ENCODE measurements around the gene STK35. TPM values are rescaled to one million over a fixed set of nuclear protein-coding genes. Genes with fewer than 3 reads are reported as not detected.
A peak's percentile ranks its signal among the peaks of the same experiment; 100 is the strongest.

The STK35 gene
- total and polyA plus RNA-seq, 2 of the 8 experiments (the other 6 are each of a cell fraction or from before 2014, with no cell fraction given), result 24.9 to 45.0 TPM

GRCh38 chr20:2144850-2145249, 43.2 kb downstream of the STK35 start:
- Histone ChIP-seq H4K8ac (ENCODE audit: extremely low read depth, insufficient read depth, low read length) (no peak overlapping the region), H3K23me2 (ENCODE audit: low read depth, low read length) (no peaks in the 10 kb centered on the region), H3K56ac (replicated peaks; ENCODE audit: insufficient read length, low read depth, low read length) (no peak overlapping the region), H4K20me1 (replicated peaks in 1 of 2; ENCODE audit: control insufficient read depth in 1 of 2, insufficient read depth in 2 of 2, low read length in 2 of 2) (peaks cover 9 to 12% of the 10 kb centered on the region in 2 experiments), H2AFZ (ENCODE audit: low read length) (no peak overlapping the region), H4K91ac (replicated peaks; ENCODE audit: insufficient read length, low read length) (no peak overlapping the region), H3K4me1 (replicated peaks in 1 of 4; ENCODE audit: control insufficient read depth in 3 of 4, insufficient read depth in 4 of 4, low read length in 3 of 4) (peaks cover 2 to 6% (median 4%) of the 10 kb centered on the region in 4 experiments; a peak in 5 of 7 replicates), H4K5ac (ENCODE audit: insufficient read length, low read depth, low read length) (no peak overlapping the region), H3K4me2 (ENCODE audit: insufficient read depth in 1 of 2, low read depth in 2 of 2, low read length in 2 of 2) (no peak overlapping the region), H3K4me3 (ENCODE audit: extremely low read depth in 1 of 4, insufficient read depth in 2 of 4, low read depth in 3 of 4, low read length in 4 of 4) (no peak overlapping the region), H3K27ac (ENCODE audit: low read depth, low read length) (no peak overlapping the region), H3K23ac (ENCODE audit: insufficient read length) (no peak overlapping the region), H3K27me3 (replicated peaks in 1 of 4; ENCODE audit: control insufficient read depth in 3 of 4, extremely low read depth in 1 of 4, insufficient read depth in 3 of 4, low read length in 3 of 4) (no peaks in the 10 kb centered on the region), H2AK5ac (ENCODE audit: low read depth, low read length) (no peak overlapping the region), H3K9ac (replicated peaks in 1 of 4; ENCODE audit: extremely low read depth in 1 of 4, low read depth in 3 of 4, low read length in 3 of 4) (no peak overlapping the region), H3K9me3 (ENCODE audit: insufficient read depth in 2 of 2, low read depth in 1 of 2, low read length in 1 of 2) (no peaks in the 10 kb centered on the region), H3K79me2 (ENCODE audit: control insufficient read depth in 1 of 2, insufficient read depth in 2 of 2, low read length in 2 of 2) (peaks cover 0 to 5% of the 10 kb centered on the region in 2 experiments; a peak in 1 of 4 replicates), H2BK20ac (ENCODE audit: low read length) (no peak overlapping the region), H3K4ac (replicated peaks; ENCODE audit: insufficient read length, low read depth, low read length) (no peak overlapping the region), H3K14ac (ENCODE audit: insufficient read length) (no peak overlapping the region), H2BK12ac (ENCODE audit: low read depth, low read length) (no peak overlapping the region), H3K79me1 (ENCODE audit: low read depth, low read length) (peaks cover 8% of the 10 kb centered on the region), H3K18ac (ENCODE audit: extremely low read depth, low read length) (no peak overlapping the region), H2BK120ac (replicated peaks; ENCODE audit: low read depth, low read length) (no peak overlapping the region), H2BK5ac (ENCODE audit: low read depth, low read length) (no peak overlapping the region), H3K36me3 (ENCODE audit: control insufficient read depth in 2 of 4, insufficient read depth in 4 of 4, low read length in 3 of 4) (peaks cover 0 to 5% (median 2%) of the 10 kb centered on the region in 4 experiments; a peak in 2 of 8 replicates), H2BK15ac (ENCODE audit: low read length) (no peak overlapping the region)
- WGBS, 2 experiments (ENCODE audit: extremely low coverage in 1 of 2, insufficient coverage in 1 of 2, insufficient read length in 1 of 2, insufficient replicate concordance in 2 of 2, low coverage in 1 of 2, low lambda C conversion rate in 2 of 2, missing lambda C conversion rate in 1 of 2), result 84% methylated on average over 11 of the region's 11 CpGs; no CpG with 5 or more reads in 1 of the 2 experiments
- no peak for FAIRE-seq
- no peak for TF ChIP-seq CREB1 (IDR thresholded peaks at IDR 0.05)
- TF ChIP-seq CTCF (IDR thresholded peaks at IDR 0.05; ENCODE audit: control extremely low read depth in 1 of 3, insufficient read depth in 1 of 3, low read depth in 1 of 3, low read length in 3 of 3), result peak in 2 of 3 experiments; percentile 20 to 35; a peak in 2 of 4 replicates
- no peak for TF ChIP-seq RAD21 (IDR thresholded peaks at IDR 0.05 in 1 of 2, conservative IDR thresholded peaks at IDR 0.05 in 1 of 2; ENCODE audit: low read depth in 2 of 2, low read length in 2 of 2)
- POLR2A ChIA-PET (ENCODE audit: partially characterized antibody), result no interaction called here
- DNase-seq (ENCODE audit: low read depth in 1 of 2, low spot score in 2 of 2), result no peak
- CTCF ChIA-PET (ENCODE audit: partially characterized antibody), result interaction anchor here (0.5 to 3.7 kb wide), 5 partner anchors 12 to 1667 kb away, joined by 3 to 20 read pairs (median 4); no protein-coding TSS in a partner anchor
